ENCODE measurements around the gene NDUFV3.
"Not testable (repeated sequence)": the region's sequence is repeated elsewhere in the genome, so short reads cannot be mapped to it uniquely, and the experiment has no call there.

The NDUFV3 gene

DNA sequence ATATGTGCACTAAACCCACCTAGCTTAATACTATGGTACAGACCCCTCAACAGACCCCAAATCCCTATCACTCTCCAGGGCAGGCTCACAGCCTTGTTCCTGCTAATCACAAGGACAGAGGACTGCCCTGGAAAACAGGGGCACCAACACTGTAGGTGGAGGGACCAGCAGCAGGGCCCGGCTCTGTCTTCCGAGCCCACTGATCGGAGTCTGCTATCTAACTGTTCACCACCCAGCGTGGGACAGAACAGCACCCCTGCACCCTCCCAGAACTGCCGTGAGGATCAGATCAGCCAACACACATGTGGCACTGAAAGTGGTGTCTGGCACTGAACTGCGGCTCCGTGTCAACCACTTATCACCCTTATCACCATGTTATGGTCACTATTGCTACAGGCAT is 20.0 kb upstream of the NDUFV3 start:
- no peak overlapping the region for H3K4me3 ChIP-seq (ENCODE audit: low read depth, low read length)
- TF ChIP-seq, protein P1, sequence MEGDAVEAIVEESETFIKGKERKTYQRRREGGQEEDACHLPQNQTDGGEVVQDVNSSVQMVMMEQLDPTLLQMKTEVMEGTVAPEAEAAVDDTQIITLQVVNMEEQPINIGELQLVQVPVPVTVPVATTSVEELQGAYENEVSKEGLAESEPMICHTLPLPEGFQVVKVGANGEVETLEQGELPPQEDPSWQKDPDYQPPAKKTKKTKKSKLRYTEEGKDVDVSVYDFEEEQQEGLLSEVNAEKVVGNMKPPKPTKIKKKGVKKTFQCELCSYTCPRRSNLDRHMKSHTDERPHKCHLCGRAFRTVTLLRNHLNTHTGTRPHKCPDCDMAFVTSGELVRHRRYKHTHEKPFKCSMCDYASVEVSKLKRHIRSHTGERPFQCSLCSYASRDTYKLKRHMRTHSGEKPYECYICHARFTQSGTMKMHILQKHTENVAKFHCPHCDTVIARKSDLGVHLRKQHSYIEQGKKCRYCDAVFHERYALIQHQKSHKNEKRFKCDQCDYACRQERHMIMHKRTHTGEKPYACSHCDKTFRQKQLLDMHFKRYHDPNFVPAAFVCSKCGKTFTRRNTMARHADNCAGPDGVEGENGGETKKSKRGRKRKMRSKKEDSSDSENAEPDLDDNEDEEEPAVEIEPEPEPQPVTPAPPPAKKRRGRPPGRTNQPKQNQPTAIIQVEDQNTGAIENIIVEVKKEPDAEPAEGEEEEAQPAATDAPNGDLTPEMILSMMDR (IDR thresholded peaks at IDR 0.05; ENCODE audit: borderline replicate concordance, insufficient read depth, low read depth, low read length) = no peak

DNA sequence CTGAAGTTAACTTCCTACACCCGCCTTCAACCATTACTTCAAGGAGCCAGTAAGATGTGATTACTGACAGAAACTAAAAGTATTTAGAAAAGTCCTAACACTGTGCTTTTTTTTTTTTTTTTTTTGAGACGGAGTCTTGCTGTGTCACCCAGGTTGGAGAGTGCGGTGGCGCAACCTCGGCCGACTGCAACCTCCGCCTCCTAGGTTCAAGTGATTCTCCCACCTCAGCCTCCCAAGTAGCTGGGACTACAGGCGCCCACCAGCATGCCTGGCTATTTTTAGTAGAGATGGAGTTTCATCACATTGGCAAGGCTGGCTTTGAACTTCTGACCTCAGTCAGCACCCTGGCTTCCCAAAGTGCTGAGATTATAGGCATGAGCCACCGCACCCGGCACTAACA is 17.3 kb upstream of the NDUFV3 start:
- not testable (repeated sequence) for H3K4me3 ChIP-seq (ENCODE audit: low read depth, low read length)

- TF ChIP-seq, protein P1 (IDR thresholded peaks at IDR 0.05; ENCODE audit: borderline replicate concordance, insufficient read depth, low read depth, low read length) = no peak
- H3K4me3 ChIP-seq (ENCODE audit: low read depth, low read length) = peak overlapping the region; percentile 97
Observed at GRCh38 chr21:42878678-42878992, 14.5 kb upstream of the NDUFV3 start.

- TF ChIP-seq, protein P1 (IDR thresholded peaks at IDR 0.05; ENCODE audit: borderline replicate concordance, insufficient read depth, low read depth, low read length) = no peak
- peak within 1 kb of the TSS; percentile 97 for H3K4me3 ChIP-seq (ENCODE audit: low read depth, low read length)
Observed at GRCh38 chr21:42878993-42879787, 13.9 kb upstream of the NDUFV3 start, which contains the start of gene WDR4. Gene WDR4, minus strand, starts transcription at chr21:42879539. Its CDS starts 44 bp downstream, at chr21:42879495.

- peak overlapping the region; percentile 97 for H3K4me3 ChIP-seq (ENCODE audit: low read depth, low read length)
- TF ChIP-seq, protein P1 (IDR thresholded peaks at IDR 0.05; ENCODE audit: borderline replicate concordance, insufficient read depth, low read depth, low read length) = no peak
Observed at GRCh38 chr21:42880352-42880751, 12.8 kb upstream of the NDUFV3 start.

- TF ChIP-seq, protein P1 (IDR thresholded peaks at IDR 0.05; ENCODE audit: borderline replicate concordance, insufficient read depth, low read depth, low read length) = no peak
- H3K4me3 ChIP-seq (ENCODE audit: low read depth, low read length) = no peak overlapping the region
Observed at GRCh38 chr21:42883921-42884320, 9.2 kb upstream of the NDUFV3 start.

GRCh38 chr21:42887326-42887725 is 5.8 kb upstream of the NDUFV3 start:
- TF ChIP-seq, protein P1 (IDR thresholded peaks at IDR 0.05; ENCODE audit: borderline replicate concordance, insufficient read depth, low read depth, low read length) = no peak
- no peak overlapping the region for H3K4me3 ChIP-seq (ENCODE audit: low read depth, low read length)

Measured in GM12875 (cell line).